ENCODE data around the gene EPHB2.

DNA sequence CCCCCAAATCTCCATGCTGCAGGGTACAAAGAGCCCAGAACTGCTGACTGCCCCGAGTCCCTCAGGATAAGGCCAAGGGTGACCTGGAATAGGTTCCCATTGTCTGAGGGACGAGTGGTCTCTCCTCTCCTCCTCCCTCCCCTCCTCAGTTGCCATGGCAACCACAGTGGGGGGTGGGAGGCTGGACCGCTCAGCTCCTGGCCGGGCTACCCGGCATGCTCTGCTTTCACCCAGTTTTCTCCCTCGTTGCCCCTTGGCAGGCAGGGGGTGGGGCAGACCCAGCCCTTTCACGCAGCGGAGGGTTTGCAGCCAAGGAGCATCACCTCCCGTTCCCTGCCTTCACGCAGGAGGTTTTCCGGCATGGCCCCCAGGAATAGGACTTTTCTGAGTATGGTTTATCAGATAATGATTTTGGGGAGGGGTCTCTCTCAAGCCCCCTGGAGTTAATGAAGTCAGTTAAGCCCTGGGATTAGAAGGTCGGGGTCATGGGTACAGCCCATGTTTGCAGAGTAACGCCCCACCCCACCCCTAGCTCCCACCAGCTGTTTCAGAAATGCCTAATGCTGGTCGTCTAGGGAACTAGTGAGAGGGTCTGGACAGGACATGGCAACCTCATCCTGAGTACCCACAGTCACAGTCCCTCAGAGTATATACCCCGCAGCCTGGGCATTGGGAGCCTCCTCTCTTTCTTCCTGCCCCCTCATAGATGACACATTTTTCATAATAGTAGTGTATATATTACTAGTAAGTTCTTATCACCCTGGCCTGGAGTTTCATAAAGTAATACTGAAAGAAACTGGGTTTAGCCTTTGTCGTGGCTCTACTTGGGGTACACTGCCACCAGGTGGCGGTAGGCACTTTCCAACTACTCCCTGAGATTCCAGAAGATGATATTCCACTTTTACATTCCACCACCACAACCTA lies 36.9 kb upstream of the EPHB2 start:
- TF ChIP-seq, protein P1, sequence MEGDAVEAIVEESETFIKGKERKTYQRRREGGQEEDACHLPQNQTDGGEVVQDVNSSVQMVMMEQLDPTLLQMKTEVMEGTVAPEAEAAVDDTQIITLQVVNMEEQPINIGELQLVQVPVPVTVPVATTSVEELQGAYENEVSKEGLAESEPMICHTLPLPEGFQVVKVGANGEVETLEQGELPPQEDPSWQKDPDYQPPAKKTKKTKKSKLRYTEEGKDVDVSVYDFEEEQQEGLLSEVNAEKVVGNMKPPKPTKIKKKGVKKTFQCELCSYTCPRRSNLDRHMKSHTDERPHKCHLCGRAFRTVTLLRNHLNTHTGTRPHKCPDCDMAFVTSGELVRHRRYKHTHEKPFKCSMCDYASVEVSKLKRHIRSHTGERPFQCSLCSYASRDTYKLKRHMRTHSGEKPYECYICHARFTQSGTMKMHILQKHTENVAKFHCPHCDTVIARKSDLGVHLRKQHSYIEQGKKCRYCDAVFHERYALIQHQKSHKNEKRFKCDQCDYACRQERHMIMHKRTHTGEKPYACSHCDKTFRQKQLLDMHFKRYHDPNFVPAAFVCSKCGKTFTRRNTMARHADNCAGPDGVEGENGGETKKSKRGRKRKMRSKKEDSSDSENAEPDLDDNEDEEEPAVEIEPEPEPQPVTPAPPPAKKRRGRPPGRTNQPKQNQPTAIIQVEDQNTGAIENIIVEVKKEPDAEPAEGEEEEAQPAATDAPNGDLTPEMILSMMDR (IDR thresholded peaks at IDR 0.05), result peak in 3 of 4 experiments; percentile 24 to 42 (median 28)
- TF ChIP-seq POLR2A (IDR thresholded peaks at IDR 0.05), result no peak
- no peak for TF ChIP-seq EP300 (IDR thresholded peaks at IDR 0.05)
- TF ChIP-seq POLR2AphosphoS5 (IDR thresholded peaks at IDR 0.05), result no peak

Data from sigmoid colon (tissue), 4 donors.